Cardiac muscle cell (in vitro differentiated cells and primary cell): ENCODE results near the gene KLHL8. TPM values are rescaled to one million over a fixed set of nuclear protein-coding genes. Genes with fewer than 3 reads are reported as not detected.

Source experiments
- DNase-seq, 2 donors: peaks; one replicate each; pipeline versions ENCODE4 v3.0.0 to v3.0.0-alpha.2; 2010 to 2017; ENCODE audit warnings: low read depth in 1 of 2, low spot score in 1 of 2
- H3K27ac ChIP-seq: fragments of 200-600 bp; sonication (generic); 2 replicates; pipeline ENCODE4 v1.5.1; 2016
- H3K27me3 ChIP-seq: fragments of 200-600 bp; sonication (generic); 2 replicates; pipeline ENCODE4 v1.6.0; 2016; ENCODE audit warnings: control low read depth
- H3K36me3 ChIP-seq: fragments of 200-600 bp; sonication (generic); 2 replicates; pipeline ENCODE4 v1.5.1; 2016; ENCODE audit warnings: control low read depth
- H3K4me1 ChIP-seq: fragments of 200-600 bp; sonication (generic); 2 replicates; pipeline ENCODE4 v1.8.1; 2017; ENCODE audit warnings: low read depth, mild to moderate bottlenecking, mixed run types
- H3K4me3 ChIP-seq: fragments of 200-600 bp; sonication (generic); 2 replicates; pipeline ENCODE4 v1.5.1; 2016; ENCODE audit warnings: mild to moderate bottlenecking
- H3K9me3 ChIP-seq: fragments of 200-600 bp; sonication (generic); 2 replicates; pipeline ENCODE4 v1.5.1; 2017; ENCODE audit warnings: low read depth, mild to moderate bottlenecking, control low read depth
- CTCF ChIP-seq: IDR thresholded peaks from 2 replicates; pipeline ENCODE4 v1.5.1; 2012; ENCODE audit warnings: low read depth, mild to moderate bottlenecking, low read length
- polyA plus RNA-seq: library from polyadenylated mRNA; unstranded; fragments of >200 nt; fragmentation: Nextera tagmentation; extraction: Ambion mirVana; gene quantifications from 2 replicates; pipeline ENCODE4 v1.2.1, GENCODE V29; 2016
- total RNA-seq: library from RNA; depleted of rRNA; stranded (reverse); fragments of >200 nt; gene quantifications from 2 replicates; pipeline ENCODE4 v1.2.3, GENCODE V29; 2016

KLHL8 gene
- total and polyA plus RNA-seq, 2 experiments from 2014 or later: 5.4 to 8.0 TPM

- no peak overlapping the region for H3K4me3 ChIP-seq
- H3K9me3 ChIP-seq: no peaks in the 10 kb centered on the region
- TF ChIP-seq CTCF: no peak
- no peak for DNase-seq
- no peaks in the 10 kb centered on the region for H3K36me3 ChIP-seq
- no peaks in the 10 kb centered on the region for H3K4me1 ChIP-seq
- H3K27me3 ChIP-seq: no peaks in the 10 kb centered on the region
- H3K27ac ChIP-seq: no peak overlapping the region
Observed at GRCh38 chr4:87260477-87260876, 40.1 kb upstream of the KLHL8 start.

DNA sequence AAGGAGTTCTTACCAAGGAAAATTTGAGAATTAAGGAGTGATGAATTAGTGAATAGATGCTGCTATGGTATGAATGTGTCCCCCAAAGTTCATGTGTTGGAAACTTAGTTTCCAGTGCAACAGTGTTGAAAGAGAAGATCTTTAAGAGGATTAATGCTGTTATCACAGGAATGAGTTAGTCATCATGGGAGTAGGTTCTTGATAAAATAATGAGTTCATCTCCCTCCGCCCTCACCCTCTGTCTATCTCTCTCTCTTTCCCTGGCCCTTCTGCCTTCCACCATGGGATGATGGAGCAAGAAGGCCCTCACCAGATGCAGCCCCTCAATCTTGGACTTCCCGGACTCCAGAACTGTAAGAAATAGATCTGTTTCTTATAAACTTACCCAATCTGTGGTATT lies 38.3 kb upstream of the KLHL8 start:
- Histone ChIP-seq H3K27me3 (no peaks in the 10 kb centered on the region), H3K4me1 (no peaks in the 10 kb centered on the region), H3K4me3 (no peak overlapping the region), H3K36me3 (no peaks in the 10 kb centered on the region), H3K27ac (no peak overlapping the region), H3K9me3 (no peaks in the 10 kb centered on the region)
- DNase-seq: no peak
- no peak for TF ChIP-seq CTCF

DNA sequence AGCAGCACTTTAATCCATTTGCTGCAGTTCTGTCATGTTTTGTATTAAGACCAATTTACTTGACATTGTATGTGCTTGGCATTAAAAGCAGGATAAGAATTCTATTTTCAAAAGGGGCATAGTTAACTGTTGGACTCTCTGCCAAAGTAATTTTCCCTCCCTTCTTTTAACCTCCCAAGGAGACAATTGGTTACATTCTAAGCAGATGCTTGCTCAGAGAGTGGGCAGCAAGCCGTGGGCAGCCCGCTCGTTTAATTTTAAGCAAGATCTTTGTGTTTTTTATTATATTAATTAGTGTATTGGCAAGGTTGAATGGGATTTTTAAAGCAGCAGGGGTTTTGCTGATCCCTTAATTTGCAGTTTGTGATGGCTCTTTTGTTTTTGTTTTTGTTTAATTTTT lies 37.1 kb upstream of the KLHL8 start:
- H3K27ac ChIP-seq: no peak overlapping the region
- H3K36me3 ChIP-seq: no peaks in the 10 kb centered on the region
- no peaks in the 10 kb centered on the region for H3K4me1 ChIP-seq
- no peak for DNase-seq
- no peaks in the 10 kb centered on the region for H3K9me3 ChIP-seq
- H3K4me3 ChIP-seq: no peak overlapping the region
- H3K27me3 ChIP-seq: no peaks in the 10 kb centered on the region
- no peak for TF ChIP-seq CTCF

DNA sequence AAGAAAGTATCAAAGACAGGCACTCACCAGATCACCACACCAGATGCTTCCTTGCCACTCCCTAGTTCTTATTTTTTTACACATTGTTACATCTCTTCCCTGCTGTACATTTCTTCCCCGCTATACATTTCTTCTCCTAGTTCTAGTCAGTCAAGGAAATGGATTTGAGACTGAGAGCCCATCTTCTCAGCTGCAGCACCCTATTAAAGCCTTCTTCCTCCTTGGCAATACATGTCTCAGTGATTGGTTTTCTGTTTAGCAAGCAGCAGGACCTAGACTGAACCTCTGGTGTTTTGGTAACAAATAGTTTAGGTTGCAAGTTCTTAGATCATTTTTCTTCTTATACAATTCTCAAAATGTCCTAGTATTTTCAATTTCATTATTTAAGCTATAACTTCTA lies 35.3 kb upstream of the KLHL8 start:
- no peak for DNase-seq
- Histone ChIP-seq H3K27ac (no peak overlapping the region), H3K4me1 (no peaks in the 10 kb centered on the region), H3K9me3 (no peaks in the 10 kb centered on the region), H3K36me3 (no peaks in the 10 kb centered on the region), H3K27me3 (no peaks in the 10 kb centered on the region), H3K4me3 (no peak overlapping the region)
- no peak for TF ChIP-seq CTCF

- Histone ChIP-seq H3K27ac (no peak overlapping the region), H3K4me1 (no peaks in the 10 kb centered on the region), H3K27me3 (no peaks in the 10 kb centered on the region), H3K9me3 (no peaks in the 10 kb centered on the region), H3K4me3 (no peak overlapping the region), H3K36me3 (no peaks in the 10 kb centered on the region)
- no peak for TF ChIP-seq CTCF
- peak in 1 of 2 donors; percentile 13 for DNase-seq
Observed at GRCh38 chr4:87251106-87251505, 30.7 kb upstream of the KLHL8 start.

- H3K27ac ChIP-seq: no peak overlapping the region
- no peaks in the 10 kb centered on the region for H3K27me3 ChIP-seq
- no peaks in the 10 kb centered on the region for H3K4me1 ChIP-seq
- no peak for TF ChIP-seq CTCF
- no peaks in the 10 kb centered on the region for H3K9me3 ChIP-seq
- H3K4me3 ChIP-seq: no peak overlapping the region
- DNase-seq: no peak
- H3K36me3 ChIP-seq: no peaks in the 10 kb centered on the region
Observed at GRCh38 chr4:87250294-87250693, 29.9 kb upstream of the KLHL8 start.
